HepG2 (cell line): ENCODE data around the gene MXRA8. TPM values are rescaled to one million over a fixed set of nuclear protein-coding genes. Genes with fewer than 3 reads are reported as not detected.

Source experiments
- DDIT3 ChIP-seq: sonication (generic); formaldehyde crosslinking; IDR thresholded peaks from 2 replicates; pipeline ENCODE4 v1.4.0; 2020; ENCODE audit warnings: mild to moderate bottlenecking, missing genetic modification reagents
- HOXA5 ChIP-seq: sonication (generic); formaldehyde crosslinking; IDR thresholded peaks from 2 replicates; pipeline ENCODE4 v1.4.0; 2020; ENCODE audit warnings: missing genetic modification reagents
- NFYB ChIP-seq: sonication (generic); formaldehyde crosslinking; IDR thresholded peaks from 2 replicates; pipeline ENCODE4 v1.4.0; 2020; ENCODE audit warnings: missing genetic modification reagents
- RFXAP ChIP-seq: sonication (generic); formaldehyde crosslinking; IDR thresholded peaks from 2 replicates; pipeline ENCODE4 v1.4.0; 2020; ENCODE audit warnings: missing genetic modification reagents, borderline replicate concordance
- XRCC5 ChIP-seq: fragments of 200-400 bp; formaldehyde crosslinking; optimal IDR thresholded peaks from 2 replicates; pipeline ENCODE3; 2017; ENCODE audit warnings: mild to moderate bottlenecking, low read length
- ZBTB8A ChIP-seq: sonication (generic); formaldehyde crosslinking; IDR thresholded peaks from 2 replicates; pipeline ENCODE4 v1.4.0; 2020; ENCODE audit warnings: mild to moderate bottlenecking, low read depth, missing genetic modification reagents, borderline replicate concordance
- ZNF619 ChIP-seq: sonication (generic); formaldehyde crosslinking; IDR thresholded peaks from 2 replicates; pipeline ENCODE4 v1.4.0; 2020; ENCODE audit warnings: mild to moderate bottlenecking, missing genetic modification reagents
- ZNF761 ChIP-seq: sonication (generic); formaldehyde crosslinking; conservative IDR thresholded peaks from 2 replicates; pipeline ENCODE4 v1.4.0; 2020; ENCODE audit warnings: mild to moderate bottlenecking, missing genetic modification reagents
- polyA plus RNA-seq, 8 experiments: library from polyadenylated mRNA; depleted of rRNA in 3 of 8; stranded (reverse) in 7 of 8; unstranded in 1 of 8; fragments of >200 nt; fragmentation: Illumina TruSeq in 4 of 8; extraction: Trizol in 4 of 8; gene quantifications; 2 replicates each; pipeline versions ENCODE4 v1.2.1 to v1.2.3, GENCODE V29; 2011 to 2016; ENCODE audit warnings: low read depth in 4 of 8, missing spikeins in 1 of 8, mixed read lengths in 1 of 8; ENCODE audit not compliant: insufficient read depth in 1 of 8
- total RNA-seq, 5 experiments: library from RNA; depleted of rRNA; stranded (reverse); fragments of >200 nt; fragmentation: Illumina TruSeq; extraction: Trizol; gene quantifications; 2 replicates each; pipeline ENCODE4 v1.2.3, GENCODE V29; 2016; ENCODE audit warnings: low read depth in 1 of 5
- TF ChIP-seq, protein P1 (sequence below): sonication (generic); formaldehyde crosslinking; IDR thresholded peaks from 2 replicates; pipeline ENCODE4 v1.5.0; 2020; ENCODE audit warnings: mild to moderate bottlenecking, missing genetic modification reagents, borderline replicate concordance
- TF ChIP-seq, protein P2 (sequence below): sonication (generic); formaldehyde crosslinking; IDR thresholded peaks from 2 replicates; pipeline ENCODE4 v1.5.1; 2020; ENCODE audit warnings: missing genetic modification reagents, mild to moderate bottlenecking, borderline replicate concordance
- TF ChIP-seq, protein P3 (sequence below): sonication (generic); formaldehyde crosslinking; conservative IDR thresholded peaks from 2 replicates; pipeline ENCODE4 v1.8.0; 2022; ENCODE audit warnings: mild to moderate bottlenecking, moderate library complexity, missing genetic modification reagents
- TF ChIP-seq, protein P4 (sequence below): sonication (generic); formaldehyde crosslinking; IDR thresholded peaks from one replicate; pipeline ENCODE4 v1.5.1; 2020; ENCODE audit warnings: mild to moderate bottlenecking, missing genetic modification reagents; ENCODE audit errors: not compliant biosample characterization

Gene MXRA8
- total and polyA plus RNA-seq, 2 of the 13 experiments (the other 11 are each of a cell fraction or from before 2014, with no cell fraction given), result 19.8 to 44.8 TPM

GRCh38 chr1:1325288-1326074, 32.9 kb downstream of the MXRA8 start (continued):
- TF ChIP-seq, protein P1, sequence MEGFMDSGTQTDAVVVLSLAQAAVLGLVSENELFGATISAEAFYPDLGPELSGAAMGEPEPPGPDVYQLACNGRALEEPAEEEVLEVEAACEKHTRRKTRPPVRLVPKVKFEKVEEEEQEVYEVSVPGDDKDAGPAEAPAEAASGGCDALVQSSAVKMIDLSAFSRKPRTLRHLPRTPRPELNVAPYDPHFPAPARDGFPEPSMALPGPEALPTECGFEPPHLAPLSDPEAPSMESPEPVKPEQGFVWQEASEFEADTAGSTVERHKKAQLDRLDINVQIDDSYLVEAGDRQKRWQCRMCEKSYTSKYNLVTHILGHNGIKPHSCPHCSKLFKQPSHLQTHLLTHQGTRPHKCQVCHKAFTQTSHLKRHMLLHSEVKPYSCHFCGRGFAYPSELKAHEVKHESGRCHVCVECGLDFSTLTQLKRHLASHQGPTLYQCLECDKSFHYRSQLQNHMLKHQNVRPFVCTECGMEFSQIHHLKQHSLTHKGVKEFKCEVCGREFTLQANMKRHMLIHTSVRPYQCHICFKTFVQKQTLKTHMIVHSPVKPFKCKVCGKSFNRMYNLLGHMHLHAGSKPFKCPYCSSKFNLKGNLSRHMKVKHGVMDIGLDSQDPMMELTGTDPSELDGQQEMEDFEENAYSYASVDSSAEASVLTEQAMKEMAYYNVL (CRISPR knock-in tag), result 0 out of 2 replicates have a peak, but pooled peaks have one; percentile 13
- TF ChIP-seq ZNF761, result 0 out of 2 replicates have a peak, but pooled peaks have one; percentile 30
- TF ChIP-seq DDIT3 (CRISPR knock-in tag), result no peak
- 0 out of 2 replicates have a peak, but pooled peaks have one; percentile 15 for TF ChIP-seq ZNF619 (CRISPR knock-in tag)
- TF ChIP-seq, protein P2, sequence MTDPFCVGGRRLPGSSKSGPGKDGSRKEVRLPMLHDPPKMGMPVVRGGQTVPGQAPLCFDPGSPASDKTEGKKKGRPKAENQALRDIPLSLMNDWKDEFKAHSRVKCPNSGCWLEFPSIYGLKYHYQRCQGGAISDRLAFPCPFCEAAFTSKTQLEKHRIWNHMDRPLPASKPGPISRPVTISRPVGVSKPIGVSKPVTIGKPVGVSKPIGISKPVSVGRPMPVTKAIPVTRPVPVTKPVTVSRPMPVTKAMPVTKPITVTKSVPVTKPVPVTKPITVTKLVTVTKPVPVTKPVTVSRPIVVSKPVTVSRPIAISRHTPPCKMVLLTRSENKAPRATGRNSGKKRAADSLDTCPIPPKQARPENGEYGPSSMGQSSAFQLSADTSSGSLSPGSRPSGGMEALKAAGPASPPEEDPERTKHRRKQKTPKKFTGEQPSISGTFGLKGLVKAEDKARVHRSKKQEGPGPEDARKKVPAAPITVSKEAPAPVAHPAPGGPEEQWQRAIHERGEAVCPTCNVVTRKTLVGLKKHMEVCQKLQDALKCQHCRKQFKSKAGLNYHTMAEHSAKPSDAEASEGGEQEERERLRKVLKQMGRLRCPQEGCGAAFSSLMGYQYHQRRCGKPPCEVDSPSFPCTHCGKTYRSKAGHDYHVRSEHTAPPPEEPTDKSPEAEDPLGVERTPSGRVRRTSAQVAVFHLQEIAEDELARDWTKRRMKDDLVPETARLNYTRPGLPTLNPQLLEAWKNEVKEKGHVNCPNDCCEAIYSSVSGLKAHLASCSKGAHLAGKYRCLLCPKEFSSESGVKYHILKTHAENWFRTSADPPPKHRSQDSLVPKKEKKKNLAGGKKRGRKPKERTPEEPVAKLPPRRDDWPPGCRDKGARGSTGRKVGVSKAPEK (CRISPR knock-in tag), result no peak
- no peak for TF ChIP-seq ZBTB8A (CRISPR knock-in tag)
- TF ChIP-seq, protein P3, sequence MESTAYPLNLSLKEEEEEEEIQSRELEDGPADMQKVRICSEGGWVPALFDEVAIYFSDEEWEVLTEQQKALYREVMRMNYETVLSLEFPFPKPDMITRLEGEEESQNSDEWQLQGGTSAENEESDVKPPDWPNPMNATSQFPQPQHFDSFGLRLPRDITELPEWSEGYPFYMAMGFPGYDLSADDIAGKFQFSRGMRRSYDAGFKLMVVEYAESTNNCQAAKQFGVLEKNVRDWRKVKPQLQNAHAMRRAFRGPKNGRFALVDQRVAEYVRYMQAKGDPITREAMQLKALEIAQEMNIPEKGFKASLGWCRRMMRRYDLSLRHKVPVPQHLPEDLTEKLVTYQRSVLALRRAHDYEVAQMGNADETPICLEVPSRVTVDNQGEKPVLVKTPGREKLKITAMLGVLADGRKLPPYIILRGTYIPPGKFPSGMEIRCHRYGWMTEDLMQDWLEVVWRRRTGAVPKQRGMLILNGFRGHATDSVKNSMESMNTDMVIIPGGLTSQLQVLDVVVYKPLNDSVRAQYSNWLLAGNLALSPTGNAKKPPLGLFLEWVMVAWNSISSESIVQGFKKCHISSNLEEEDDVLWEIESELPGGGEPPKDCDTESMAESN (CRISPR knock-in tag), result peak; percentile 65; the same call in 1 of the 2 replicates
- TF ChIP-seq NFYB (CRISPR knock-in tag), result no peak
- TF ChIP-seq XRCC5, result peak; percentile 3
- TF ChIP-seq HOXA5 (CRISPR knock-in tag), result no peak
- 0 out of 2 replicates have a peak, but pooled peaks have one; percentile 1 for TF ChIP-seq RFXAP (CRISPR knock-in tag)
- TF ChIP-seq, protein P4, sequence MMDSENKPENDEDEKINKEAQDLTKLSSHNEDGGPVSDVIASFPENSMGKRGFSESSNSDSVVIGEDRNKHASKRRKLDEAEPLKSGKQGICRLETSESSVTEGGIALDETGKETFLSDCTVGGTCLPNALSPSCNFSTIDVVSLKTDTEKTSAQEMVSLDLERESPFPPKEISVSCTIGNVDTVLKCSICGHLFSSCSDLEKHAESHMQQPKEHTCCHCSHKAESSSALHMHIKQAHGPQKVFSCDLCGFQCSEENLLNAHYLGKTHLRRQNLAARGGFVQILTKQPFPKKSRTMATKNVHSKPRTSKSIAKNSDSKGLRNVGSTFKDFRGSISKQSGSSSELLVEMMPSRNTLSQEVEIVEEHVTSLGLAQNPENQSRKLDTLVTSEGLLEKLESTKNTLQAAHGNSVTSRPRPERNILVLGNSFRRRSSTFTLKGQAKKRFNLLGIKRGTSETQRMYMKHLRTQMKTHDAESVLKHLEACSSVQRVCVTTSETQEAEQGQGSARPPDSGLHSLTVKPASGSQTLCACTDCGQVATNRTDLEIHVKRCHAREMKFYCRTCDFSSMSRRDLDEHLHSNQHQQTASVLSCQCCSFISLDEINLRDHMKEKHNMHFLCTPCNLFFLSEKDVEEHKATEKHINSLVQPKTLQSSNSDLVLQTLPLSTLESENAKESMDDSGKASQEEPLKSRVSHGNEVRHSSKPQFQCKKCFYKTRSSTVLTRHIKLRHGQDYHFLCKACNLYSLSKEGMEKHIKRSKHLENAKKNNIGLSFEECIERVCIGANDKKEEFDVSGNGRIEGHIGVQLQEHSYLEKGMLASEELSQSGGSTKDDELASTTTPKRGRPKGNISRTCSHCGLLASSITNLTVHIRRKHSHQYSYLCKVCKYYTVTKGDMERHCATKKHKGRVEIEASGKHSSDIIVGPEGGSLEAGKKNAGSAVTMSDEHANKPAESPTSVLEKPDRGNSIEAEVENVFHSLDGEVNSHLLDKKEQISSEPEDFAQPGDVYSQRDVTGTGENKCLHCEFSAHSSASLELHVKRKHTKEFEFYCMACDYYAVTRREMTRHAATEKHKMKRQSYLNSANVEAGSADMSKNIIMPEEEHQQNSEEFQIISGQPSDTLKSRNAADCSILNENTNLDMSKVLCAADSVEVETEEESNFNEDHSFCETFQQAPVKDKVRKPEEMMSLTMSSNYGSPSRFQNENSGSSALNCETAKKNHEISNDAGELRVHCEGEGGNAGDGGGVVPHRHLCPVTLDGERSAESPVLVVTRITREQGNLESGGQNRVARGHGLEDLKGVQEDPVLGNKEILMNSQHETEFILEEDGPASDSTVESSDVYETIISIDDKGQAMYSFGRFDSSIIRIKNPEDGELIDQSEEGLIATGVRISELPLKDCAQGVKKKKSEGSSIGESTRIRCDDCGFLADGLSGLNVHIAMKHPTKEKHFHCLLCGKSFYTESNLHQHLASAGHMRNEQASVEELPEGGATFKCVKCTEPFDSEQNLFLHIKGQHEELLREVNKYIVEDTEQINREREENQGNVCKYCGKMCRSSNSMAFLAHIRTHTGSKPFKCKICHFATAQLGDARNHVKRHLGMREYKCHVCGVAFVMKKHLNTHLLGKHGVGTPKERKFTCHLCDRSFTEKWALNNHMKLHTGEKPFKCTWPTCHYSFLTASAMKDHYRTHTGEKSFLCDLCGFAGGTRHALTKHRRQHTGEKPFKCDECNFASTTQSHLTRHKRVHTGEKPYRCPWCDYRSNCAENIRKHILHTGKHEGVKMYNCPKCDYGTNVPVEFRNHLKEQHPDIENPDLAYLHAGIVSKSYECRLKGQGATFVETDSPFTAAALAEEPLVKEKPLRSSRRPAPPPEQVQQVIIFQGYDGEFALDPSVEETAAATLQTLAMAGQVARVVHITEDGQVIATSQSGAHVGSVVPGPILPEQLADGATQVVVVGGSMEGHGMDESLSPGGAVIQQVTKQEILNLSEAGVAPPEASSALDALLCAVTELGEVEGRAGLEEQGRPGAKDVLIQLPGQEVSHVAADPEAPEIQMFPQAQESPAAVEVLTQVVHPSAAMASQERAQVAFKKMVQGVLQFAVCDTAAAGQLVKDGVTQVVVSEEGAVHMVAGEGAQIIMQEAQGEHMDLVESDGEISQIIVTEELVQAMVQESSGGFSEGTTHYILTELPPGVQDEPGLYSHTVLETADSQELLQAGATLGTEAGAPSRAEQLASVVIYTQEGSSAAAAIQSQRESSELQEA (CRISPR knock-in tag), result peak; percentile 38
